Keratinocyte (primary cell): ENCODE data around the gene COG4. TPM values are rescaled to one million over a fixed set of nuclear protein-coding genes. Genes with fewer than 3 reads are reported as not detected.

Experiments used
- DNase-seq: peaks from one replicate; pipeline ENCODE4 v3.0.0-alpha.2; 2011; ENCODE audit warnings: low read depth, missing footprints, low spot score
- FAIRE-seq: peaks from 2 replicates; lab custom pipeline; 2011; peaks lifted over from hg19 to GRCh38; lab: Jason Lieb, UNC
- H2AFZ ChIP-seq: 2 replicates; pipeline ENCODE4 v1.6.0; 2012; ENCODE audit warnings: low read length, control low read depth, inconsistent platforms; ENCODE audit not compliant: control insufficient read depth
- H3K27ac ChIP-seq: 2 replicates; pipeline ENCODE4 v1.5.1; 2011; ENCODE audit warnings: low read length; ENCODE audit not compliant: control insufficient read depth, insufficient read depth
- H3K27me3 ChIP-seq: 3 replicates; pipeline ENCODE4 v1.6.0; 2011; ENCODE audit warnings: low read length; ENCODE audit not compliant: control insufficient read depth, insufficient read depth; ENCODE audit errors: extremely low read depth
- H3K36me3 ChIP-seq, 2 experiments: 2 replicates in 1 of 2; 3 replicates in 1 of 2; pipeline ENCODE4 v1.5.1; 2011; ENCODE audit warnings: low read length in 2 of 2, mild to moderate bottlenecking in 1 of 2; ENCODE audit not compliant: control insufficient read depth in 2 of 2, insufficient read depth in 2 of 2; ENCODE audit errors: extremely low read depth in 1 of 2
- H3K4me1 ChIP-seq: 3 replicates; pipeline ENCODE4 v1.5.1; 2011; ENCODE audit warnings: low read length; ENCODE audit not compliant: control insufficient read depth, insufficient read depth; ENCODE audit errors: extremely low read depth
- H3K4me2 ChIP-seq: 3 replicates; pipeline ENCODE4 v1.6.0; 2011; ENCODE audit warnings: low read depth, low read length; ENCODE audit not compliant: control insufficient read depth, insufficient read depth; ENCODE audit errors: extremely low read depth
- H3K4me3 ChIP-seq, 3 experiments: fragments of 200-600 bp in 1 of 3; sonication (generic) in 1 of 3; 2 replicates in 2 of 3; 3 replicates in 1 of 3; pipeline ENCODE4 v1.5.1; 2011 to 2016; ENCODE audit warnings: low read length in 3 of 3, mild to moderate bottlenecking in 3 of 3, control low read depth in 2 of 3, inconsistent platforms in 1 of 3, low read depth in 1 of 3, mixed read lengths in 1 of 3, mixed run types in 1 of 3, moderate library complexity in 1 of 3; ENCODE audit not compliant: control insufficient read depth in 2 of 3, insufficient read depth in 2 of 3; ENCODE audit errors: extremely low read depth in 1 of 3
- H3K79me2 ChIP-seq: 2 replicates; pipeline ENCODE4 v1.6.0; 2012; ENCODE audit warnings: low read length; ENCODE audit not compliant: control insufficient read depth, insufficient read depth
- H3K9ac ChIP-seq: 3 replicates; pipeline ENCODE4 v1.6.0; 2011; ENCODE audit warnings: low read length; ENCODE audit not compliant: control insufficient read depth, insufficient read depth; ENCODE audit errors: extremely low read depth
- H3K9me1 ChIP-seq: 3 replicates; pipeline ENCODE4 v1.6.0; 2011; ENCODE audit warnings: low read length; ENCODE audit not compliant: control insufficient read depth, insufficient read depth; ENCODE audit errors: extremely low read depth
- H3K9me3 ChIP-seq: 2 replicates; pipeline ENCODE4 v1.5.1; 2012; ENCODE audit warnings: low read depth, low read length; ENCODE audit not compliant: control insufficient read depth
- H4K20me1 ChIP-seq: 3 replicates; pipeline ENCODE4 v1.6.0; 2011; ENCODE audit warnings: low read length; ENCODE audit not compliant: control insufficient read depth, insufficient read depth; ENCODE audit errors: extremely low read depth
- CTCF ChIP-seq, 3 experiments: IDR thresholded peaks in 1 of 3; conservative IDR thresholded peaks in 1 of 3; optimal IDR thresholded peaks in 1 of 3; 2 replicates in 2 of 3; 3 replicates in 1 of 3; pipeline versions ENCODE3 to v1.5.1; 2011; ENCODE audit warnings: low read length in 3 of 3, mild to moderate bottlenecking in 3 of 3, moderate library complexity in 2 of 3, control low read depth in 1 of 3, inconsistent platforms in 1 of 3; ENCODE audit not compliant: insufficient read depth in 2 of 3; ENCODE audit errors: extremely low read depth in 1 of 3
- EZH2 ChIP-seq: IDR thresholded peaks from one replicate; pipeline ENCODE4 v1.6.1; 2012; ENCODE audit warnings: inconsistent platforms, mild to moderate bottlenecking, low read length, moderate library complexity
- dilution Hi-C: fragments of 300-500 bp; cut with MboI; formaldehyde crosslinking; loops from one replicate; pipeline ENCODE4 v1.7.0; 2020; ENCODE audit warnings: low sequenced_read_pairs; ENCODE audit not compliant: extremely low pct_ligation_motif_present
- polyA plus RNA-seq, 5 experiments: library from polyadenylated mRNA; depleted of rRNA in 3 of 5; stranded (reverse) in 3 of 5; stranded (forward) in 1 of 5; unstranded in 1 of 5; fragments of >200 nt; gene quantifications; 1 replicate in 1 of 5; 2 replicates in 3 of 5; 3 replicates in 1 of 5; pipeline versions ENCODE4 v1.2.1 to v1.2.3, GENCODE V29; 2011 to 2012; ENCODE audit warnings: missing spikeins in 2 of 5, low read depth in 1 of 5, low replicate concordance in 1 of 5

COG4 gene
- polyA plus RNA-seq, 1 donor (not counting 4 experiments of a cell fraction or from before 2014, with no cell fraction given): 38.9 TPM

GRCh38 chr16:70523743-70524398 lies 517 bp upstream of the COG4 start, which contains the start of gene SF3B3:
Gene SF3B3 (plus strand): TSS chr16:70523816. CDS start chr16:70526657, 2,841 bp downstream.
- FAIRE-seq (no peak), DNase-seq (no peak)
- Histone ChIP-seq H2AFZ (peak within 1 kb of the TSS; percentile 97), H3K36me3 (peaks cover 2 to 18% of the 10 kb centered on the region in 2 experiments), H3K27ac (peak within 1 kb of the TSS; percentile 92), H3K9ac (peak within 1 kb of the TSS; percentile 97), H3K4me3 (peak within 1 kb of the TSS; percentile 86 to 96 (median 94)), H3K27me3 (no peaks in the 10 kb centered on the region), H4K20me1 (peaks cover 10% of the 10 kb centered on the region), H3K4me1 (peaks cover 30% of the 10 kb centered on the region), H3K4me2 (peak within 1 kb of the TSS; percentile 94), H3K79me2 (peaks cover 72% of the 10 kb centered on the region), H3K9me3 (no peaks in the 10 kb centered on the region), H3K9me1 (no peaks in the 10 kb centered on the region)
- dilution Hi-C loops: no loop called here
- no peak for TF ChIP-seq EZH2
- no peak for TF ChIP-seq CTCF (optimal IDR thresholded peaks at IDR 0.05 in 1 of 3, IDR thresholded peaks at IDR 0.05 in 1 of 3, conservative IDR thresholded peaks at IDR 0.05 in 1 of 3; ENCODE audit: extremely low read depth in 1 of 3, insufficient read depth in 2 of 3, low read length in 3 of 3)

- peak overlapping the region; percentile 97 for H2AFZ ChIP-seq
- dilution Hi-C loops: no loop called here
- FAIRE-seq: no peak
Observed at GRCh38 chr16:70522216-70523075, 908 bp downstream of the COG4 start.

More at GRCh38 chr16:70522216-70523075, 908 bp downstream of the COG4 start:
- no peak for DNase-seq
- H3K9ac ChIP-seq: peak overlapping the region; percentile 97
- peaks cover 58% of the 10 kb centered on the region for H3K79me2 ChIP-seq
- no peaks in the 10 kb centered on the region for H3K27me3 ChIP-seq
- no peaks in the 10 kb centered on the region for H3K9me1 ChIP-seq
- TF ChIP-seq EZH2: no peak
- TF ChIP-seq CTCF (optimal IDR thresholded peaks at IDR 0.05 in 1 of 3, IDR thresholded peaks at IDR 0.05 in 1 of 3, conservative IDR thresholded peaks at IDR 0.05 in 1 of 3; ENCODE audit: extremely low read depth in 1 of 3, insufficient read depth in 2 of 3, low read length in 3 of 3): no peak
- H3K36me3 ChIP-seq: peaks cover 2 to 16% of the 10 kb centered on the region in 2 experiments
- no peaks in the 10 kb centered on the region for H3K9me3 ChIP-seq
- H4K20me1 ChIP-seq: peaks cover 8% of the 10 kb centered on the region
- peak overlapping the region; percentile 92 for H3K27ac ChIP-seq
- H3K4me2 ChIP-seq: peak overlapping the region; percentile 94
- peak overlapping the region; percentile 86 to 96 (median 94) for H3K4me3 ChIP-seq
- H3K4me1 ChIP-seq: peaks cover 26% of the 10 kb centered on the region
